Body of pancreas (tissue), 4 donors: ENCODE data around the gene ZSCAN22. TPM values are rescaled to one million over a fixed set of nuclear protein-coding genes. Genes with fewer than 3 reads are reported as not detected.

Experiments used
- ATAC-seq: fragments of 150-250 bp; one replicate; pipeline ENCODE4 v1.9.1; 2016
- DNase-seq, 4 donors: peaks; one replicate each; pipeline ENCODE4 v3.0.0-alpha.2; 2019
- H3K27ac ChIP-seq, 4 donors: fragments of 200-600 bp; sonication (generic); 1 replicate in 3 of 4; 2 replicates in 1 of 4; pipeline versions ENCODE4 v1.5.1 to v1.6.1; 2016 to 2019; ENCODE audit warnings: mild to moderate bottlenecking in 1 of 4, mixed read lengths in 1 of 4, moderate library complexity in 1 of 4
- H3K27me3 ChIP-seq, 2 donors: fragments of 200-600 bp; sonication (generic); one replicate each; pipeline ENCODE4 v1.6.0; 2016; ENCODE audit warnings: mild to moderate bottlenecking in 1 of 2
- H3K36me3 ChIP-seq, 2 donors: fragments of 200-600 bp; sonication (generic); replicated peaks in 1 of 2; 2 replicates each; pipeline ENCODE4 v1.5.1; 2016; ENCODE audit warnings: low read depth in 2 of 2; ENCODE audit not compliant: insufficient read depth in 1 of 2
- H3K4me1 ChIP-seq: fragments of 200-600 bp; sonication (generic); one replicate; pipeline ENCODE4 v1.6.0; 2016
- H3K4me3 ChIP-seq, 2 donors: fragments of 200-600 bp; sonication (generic); 1 replicate in 1 of 2; 2 replicates in 1 of 2; pipeline ENCODE4 v1.5.1; 2016 to 2019
- H3K9me3 ChIP-seq, 3 donors: fragments of 200-600 bp; sonication (generic); 1 replicate in 2 of 3; 2 replicates in 1 of 3; pipeline ENCODE4 v1.5.1; 2016
- CTCF ChIP-seq, 7 experiments: fragments of 450-650 bp in 4 of 7; fragments of 200-600 bp in 3 of 7; sonication (generic) in 3 of 7; IDR thresholded peaks; one replicate each; pipeline ENCODE4 v1.5.1; 2016 to 2019; ENCODE audit warnings: antibody characterized with exemption in 7 of 7
- POLR2A ChIP-seq, 3 donors: fragments of 450-650 bp; IDR thresholded peaks; one replicate each; pipeline ENCODE4 v1.6.1; 2016; ENCODE audit warnings: antibody characterized with exemption in 3 of 3, mild to moderate bottlenecking in 2 of 3
- WGBS, 2 donors: methylation state at CpG; one replicate each; pipeline ENCODE4 v1.1.5; 2017; 5-methylcytosine and 5-hydroxymethylcytosine counted together
- intact Hi-C: fragments of 100-400 bp; cut with DNase I; formaldehyde crosslinking; loops from one replicate; pipeline ENCODE4 v1.15.1; 2023
- microRNA-seq, 2 donors: library from miRNA; unstranded; fragments of <30 nt; microRNA quantifications; one replicate each; pipeline ENCODE4, GENCODE V29; 2016; ENCODE audit warnings: borderline number of aligned reads in 2 of 2, borderline replicate concordance in 2 of 2
- small RNA-seq: library from RNA; depleted of rRNA; stranded (forward); fragments of <200 nt; gene quantifications from one replicate; pipeline ENCODE3, GENCODE V24; 2016
- total RNA-seq, 2 donors: library from RNA; depleted of rRNA; stranded (reverse); fragments of >200 nt; gene quantifications; one replicate each; pipeline ENCODE4 v1.1.0, GENCODE V29; 2016

Gene ZSCAN22
- total RNA-seq, 2 donors from 2014 or later = 0.99 to 3.1 TPM

- no peaks in the 10 kb centered on the region for H3K27me3 ChIP-seq
- H3K36me3 ChIP-seq = peaks cover 5 to 12% of the 10 kb centered on the region in 2 donors
- intact Hi-C loops = no loop called here
- no peak overlapping the region for H3K27ac ChIP-seq
- DNase-seq (no peak), ATAC-seq (no peak)
- TF ChIP-seq CTCF (IDR thresholded peaks at IDR 0.05) (no peak), POLR2A (IDR thresholded peaks at IDR 0.05) (no peak)
- WGBS, 2 donors = 52 to 56% methylated on average over 2 to 3 of the region's 3 CpGs
- H3K4me1 ChIP-seq = peaks cover 54% of the 10 kb centered on the region
- peak overlapping the region in 1 of 2 donors; percentile 91 for H3K4me3 ChIP-seq
- no peaks in the 10 kb centered on the region for H3K9me3 ChIP-seq
Measured at GRCh38 chr19:58388175-58388526, 61.4 kb downstream of the ZSCAN22 start.

Small RNA genes within 50 kb of the gene (microRNA-seq; reads per million reads assigned to microRNA genes)
- gene MIR4754 (0 reads per million in 2 donors), gene MIR6806 (0 to 0.45 reads per million in 2 donors)

Small RNA genes within 50 kb of the gene (small RNA-seq; reads per million reads assigned to genes)
- gene MIR4754 (not detected), gene MIR6806 (not detected), gene RNA5SP473 (1.6 reads per million, percentile 63 among the genes with 10 or more reads in this experiment)

Other genes with a start within 250 kb of the ZSCAN22 start
- 10 to 100 TPM; 37.4 to 43.2 TPM for gene ZSCAN18, start 228.8 kb upstream of the ZSCAN22 start, total RNA-seq
- gene ZNF329, start 176.2 kb upstream of the ZSCAN22 start, total RNA-seq = 1 to 10 TPM; 2.6 to 4.6 TPM
- 10 to 100 TPM; 15.6 to 31.6 TPM for gene ZNF274, start 143.9 kb upstream of the ZSCAN22 start, total RNA-seq
- 10 to 100 TPM in 1 of 2 donors, 1 to 10 TPM in 1; 9.9 to 17.1 TPM for gene ZNF544, start 98.1 kb upstream of the ZSCAN22 start, total RNA-seq
- gene ZNF8, start 48.0 kb upstream of the ZSCAN22 start, total RNA-seq = 1 to 10 TPM; 3.6 to 4.6 TPM
- gene ERVK3-1, start 21.6 kb upstream of the ZSCAN22 start, total RNA-seq = 10 to 100 TPM; 39.6 to 54.2 TPM
- gene A1BG, start 26.5 kb downstream of the ZSCAN22 start, total RNA-seq = 10 to 100 TPM in 1 of 2 donors, 1 to 10 TPM in 1; 6.2 to 11.5 TPM
- gene ZNF497, start 35.8 kb downstream of the ZSCAN22 start, total RNA-seq = 1 to 10 TPM; 4.6 to 4.7 TPM
- gene ZNF837, start 54.0 kb downstream of the ZSCAN22 start, total RNA-seq = 10 to 100 TPM in 1 of 2 donors, 1 to 10 TPM in 1; 7.3 to 15.2 TPM
- 1,000 to 10,000 TPM in 1 of 2 donors, 100 to 1,000 TPM in 1; 577 to 1,133 TPM for gene RPS5, start 60.3 kb downstream of the ZSCAN22 start, total RNA-seq
- not detected for gene RNF225, start 68.7 kb downstream of the ZSCAN22 start, total RNA-seq
- 10 to 100 TPM in 1 of 2 donors, 1 to 10 TPM in 1; 4.9 to 11.5 TPM for gene ZNF584, start 81.7 kb downstream of the ZSCAN22 start, total RNA-seq
- 1 to 10 TPM; 3.4 to 5.9 TPM for gene ZNF132, start 113.2 kb downstream of the ZSCAN22 start, total RNA-seq
- gene ZNF324B, start 124.6 kb downstream of the ZSCAN22 start, total RNA-seq = 1 to 10 TPM; 4.6 to 8.6 TPM
- gene ZNF324, start 140.1 kb downstream of the ZSCAN22 start, total RNA-seq = 10 to 100 TPM in 1 of 2 donors, 1 to 10 TPM in 1; 9.9 to 13.2 TPM
- gene ZNF446, start 149.4 kb downstream of the ZSCAN22 start, total RNA-seq = 10 to 100 TPM in 1 of 2 donors, 1 to 10 TPM in 1; 8.2 to 10.4 TPM
- 1 to 10 TPM; 5.4 to 9.9 TPM for gene SLC27A5, start 185.0 kb downstream of the ZSCAN22 start, total RNA-seq
- gene ZBTB45, start 192.8 kb downstream of the ZSCAN22 start, total RNA-seq = 10 to 100 TPM in 1 of 2 donors, 1 to 10 TPM in 1; 9.9 to 12.9 TPM
- gene TRIM28, start 217.1 kb downstream of the ZSCAN22 start, total RNA-seq = 100 to 1,000 TPM; 244 to 273 TPM
- 10 to 100 TPM; 22.7 to 66.4 TPM for gene CHMP2A, start 228.1 kb downstream of the ZSCAN22 start, total RNA-seq
- gene UBE2M, start 231.6 kb downstream of the ZSCAN22 start, total RNA-seq = 10 to 100 TPM; 10.5 to 11.7 TPM
- 10 to 100 TPM; 31.4 to 59.3 TPM for gene MZF1, start 246.3 kb downstream of the ZSCAN22 start, total RNA-seq